GM20431 (cell line): ENCODE data around the gene SLC35F6.
"Not testable (repeated sequence)": the region's sequence is repeated elsewhere in the genome, so short reads cannot be mapped to it uniquely, and the experiment has no call there.

ENCODE experiments used
- in situ Hi-C: fragments of 300-500 bp; cut with MseI, MboI; formaldehyde crosslinking; loops from one replicate; pipeline ENCODE4 v1.15.0; 2020; ENCODE audit warnings: low sequenced_read_pairs; ENCODE audit not compliant: unreplicated experiment

Gene SLC35F6

DNA sequence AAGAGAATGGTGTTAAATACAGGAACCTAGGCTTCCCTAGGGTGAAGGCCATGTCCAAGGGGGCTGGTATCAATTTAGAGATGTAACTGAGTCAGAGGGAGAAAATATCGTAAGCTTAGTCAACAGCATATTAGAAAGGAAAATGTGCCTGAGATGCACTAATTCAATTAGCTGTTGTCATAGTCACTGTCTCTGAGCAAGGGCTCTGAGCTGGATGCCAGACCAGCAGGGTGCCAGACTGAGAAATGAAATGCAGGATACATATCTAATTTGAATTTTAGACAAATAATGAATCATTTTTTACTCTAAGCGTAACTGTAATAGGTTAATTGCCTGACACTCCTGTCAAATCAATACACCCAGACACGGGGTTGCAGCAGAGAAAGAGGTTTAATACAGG is 11.4 kb upstream of the SLC35F6 start:
- in situ Hi-C loops: no loop called here

- in situ Hi-C loops: no loop called here
Observed at GRCh38 chr2:26754539-26754938, 9.5 kb upstream of the SLC35F6 start.

DNA sequence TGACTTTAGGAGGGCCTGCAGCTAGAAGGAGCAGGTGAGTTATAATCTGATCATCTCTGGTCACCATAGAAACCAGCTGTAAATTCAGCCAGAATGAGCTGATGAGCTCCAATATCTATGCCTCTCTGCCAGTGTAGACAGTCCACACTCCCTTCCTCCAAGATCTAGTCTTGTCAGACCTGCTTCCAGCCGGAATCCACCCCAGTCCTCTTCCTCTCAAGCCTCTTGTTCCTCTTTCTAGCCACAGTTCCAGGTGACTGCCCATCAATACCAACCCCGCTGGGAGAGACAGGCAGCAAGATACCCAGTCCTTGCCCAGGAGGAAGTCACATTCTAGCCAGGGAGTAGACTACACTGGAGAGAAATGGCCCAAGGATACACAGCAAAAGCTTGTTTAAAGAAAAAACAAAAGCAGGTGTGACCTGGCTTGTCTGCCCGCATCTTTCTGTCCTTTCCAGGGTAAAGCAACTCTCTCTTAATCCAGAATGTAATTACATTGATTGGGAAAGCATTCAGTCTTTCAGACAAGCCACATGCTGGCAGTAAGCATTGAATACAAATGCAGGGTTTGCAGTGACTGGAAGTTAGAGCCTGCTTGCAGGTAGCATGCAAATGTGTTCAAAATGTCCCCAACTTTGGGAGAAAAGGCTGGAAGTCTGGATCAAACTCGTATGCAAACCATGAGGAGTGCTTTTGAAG is 9.0 kb upstream of the SLC35F6 start:
- in situ Hi-C loops: no loop called here

- in situ Hi-C loops: no loop called here
Observed at GRCh38 chr2:26756337-26756736, 7.7 kb upstream of the SLC35F6 start.

DNA sequence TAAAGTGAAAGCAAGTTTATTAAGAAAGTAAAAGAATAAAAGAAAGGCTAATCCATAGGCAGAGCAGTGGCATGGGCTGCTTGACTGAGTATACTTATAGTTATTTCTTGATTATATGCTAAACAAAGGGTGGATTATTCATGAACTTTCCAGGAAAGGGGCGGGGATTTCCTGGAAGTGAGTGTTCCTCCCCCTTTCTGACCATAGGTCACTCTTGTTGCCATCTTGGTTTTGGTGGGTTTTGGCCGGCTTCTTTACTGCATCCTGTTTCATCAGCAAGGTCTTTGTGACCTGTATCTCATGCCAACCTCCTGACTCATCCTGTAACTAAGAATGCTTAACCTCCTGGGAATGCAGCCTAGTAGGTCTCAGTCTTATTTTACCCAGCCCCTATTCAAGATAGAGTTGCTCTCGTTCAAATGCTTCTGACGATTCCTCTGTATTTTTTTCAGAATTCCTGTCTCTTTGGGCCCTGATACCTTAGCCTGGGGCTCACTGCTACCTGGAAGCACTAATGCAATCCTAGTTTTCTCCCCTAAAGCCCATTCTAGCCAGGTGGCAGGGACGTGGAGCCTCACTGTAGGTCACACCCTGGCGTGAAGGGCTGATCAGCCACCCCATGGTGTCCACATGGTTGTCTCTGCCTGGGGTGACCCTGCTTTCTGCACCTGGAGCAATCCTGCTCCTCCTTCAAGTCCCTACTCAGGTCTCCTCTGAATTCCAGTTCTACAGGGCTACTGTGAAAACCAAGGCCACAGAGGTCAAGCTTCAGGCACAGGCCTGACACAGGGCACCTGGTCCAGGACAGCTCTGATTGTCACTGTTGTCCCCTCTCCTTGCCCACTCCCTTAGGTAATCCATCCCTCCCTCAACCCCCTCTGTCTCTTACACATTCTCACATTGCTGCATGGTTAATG is 6.0 kb upstream of the SLC35F6 start:
- in situ Hi-C loops: no loop called here

- in situ Hi-C loops: no loop called here
Observed at GRCh38 chr2:26758790-26759321, 5.2 kb upstream of the SLC35F6 start.

DNA sequence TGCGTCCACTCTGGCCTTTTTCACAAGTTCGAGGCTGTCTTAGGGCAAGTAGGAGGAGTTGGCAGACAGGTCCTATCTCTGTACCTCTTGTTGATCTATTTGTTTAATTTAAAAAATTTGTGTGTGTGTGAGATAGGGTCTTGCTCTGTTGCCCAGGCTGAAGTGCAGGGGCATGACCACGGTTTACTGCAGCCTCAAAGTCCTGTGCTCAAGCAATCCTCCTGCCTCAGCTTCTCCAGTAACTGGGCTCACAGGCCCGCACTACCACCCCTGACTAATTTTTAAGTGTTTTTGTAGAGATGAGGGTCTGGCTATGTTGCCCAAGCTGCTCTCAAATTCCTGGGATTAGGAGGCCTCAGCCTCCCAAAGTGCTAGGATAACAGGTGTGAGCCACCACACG is 4.2 kb upstream of the SLC35F6 start:
- in situ Hi-C loops: no loop called here

DNA sequence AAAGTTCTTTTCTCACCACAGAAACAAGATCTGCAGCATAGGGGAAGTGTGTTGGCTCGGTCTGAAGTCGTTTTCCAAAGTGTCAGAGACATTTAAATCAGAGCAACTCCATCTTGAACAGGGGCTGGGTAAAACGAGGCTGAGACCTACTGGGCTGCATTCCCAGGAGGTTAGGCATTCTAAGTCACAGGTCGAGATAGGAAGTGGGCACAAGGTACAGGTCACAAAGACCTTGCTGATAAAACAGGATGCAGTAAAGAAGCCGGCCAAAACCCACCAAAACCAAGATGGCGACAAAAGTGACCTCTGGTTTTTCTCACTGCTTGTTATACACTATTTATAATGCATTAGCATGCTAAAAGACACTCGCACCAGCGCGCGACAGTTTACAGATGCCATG is 3.1 kb upstream of the SLC35F6 start:
- in situ Hi-C loops: not testable (repeated sequence)

DNA sequence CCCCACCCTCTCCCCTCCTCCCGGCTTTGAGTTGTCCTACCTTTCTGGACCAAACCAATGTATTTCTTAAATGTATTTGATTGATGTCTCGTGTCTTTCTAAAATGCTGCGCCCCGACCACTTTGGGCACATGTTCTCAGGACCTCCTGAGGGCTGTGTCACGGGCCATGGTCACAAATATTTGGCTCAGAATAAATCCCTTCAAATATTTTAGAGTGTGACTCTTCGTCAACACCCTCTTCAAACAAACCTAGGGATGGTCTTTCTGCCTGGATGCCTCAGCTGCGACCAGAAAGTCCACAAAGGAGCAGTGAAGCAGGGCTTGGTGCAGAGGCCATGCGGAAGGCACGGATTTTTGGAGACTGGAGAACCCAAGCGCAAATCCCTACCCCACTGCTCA is 1.1 kb upstream of the SLC35F6 start:
- in situ Hi-C loops: no loop called here

DNA sequence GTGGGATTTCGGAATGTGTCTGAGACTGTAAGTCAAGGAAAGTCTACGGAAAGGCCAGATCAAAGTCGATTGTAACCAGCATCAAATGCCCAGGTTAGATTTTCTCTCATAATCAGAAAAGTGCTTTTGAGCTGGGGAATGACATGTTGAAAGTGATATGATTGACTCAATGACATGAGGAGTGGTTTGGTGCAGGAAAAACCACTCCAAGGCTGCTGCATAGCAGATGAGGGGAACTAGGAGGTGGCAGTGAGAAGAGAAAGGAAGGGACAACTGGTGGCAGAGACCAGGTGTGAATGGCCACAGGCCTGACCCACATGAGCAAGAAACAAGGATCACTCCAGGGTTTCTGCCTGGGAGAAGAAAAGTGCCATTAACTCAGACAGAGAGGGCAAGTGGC is 822 bp downstream of the SLC35F6 start:
- in situ Hi-C loops: no loop called here

DNA sequence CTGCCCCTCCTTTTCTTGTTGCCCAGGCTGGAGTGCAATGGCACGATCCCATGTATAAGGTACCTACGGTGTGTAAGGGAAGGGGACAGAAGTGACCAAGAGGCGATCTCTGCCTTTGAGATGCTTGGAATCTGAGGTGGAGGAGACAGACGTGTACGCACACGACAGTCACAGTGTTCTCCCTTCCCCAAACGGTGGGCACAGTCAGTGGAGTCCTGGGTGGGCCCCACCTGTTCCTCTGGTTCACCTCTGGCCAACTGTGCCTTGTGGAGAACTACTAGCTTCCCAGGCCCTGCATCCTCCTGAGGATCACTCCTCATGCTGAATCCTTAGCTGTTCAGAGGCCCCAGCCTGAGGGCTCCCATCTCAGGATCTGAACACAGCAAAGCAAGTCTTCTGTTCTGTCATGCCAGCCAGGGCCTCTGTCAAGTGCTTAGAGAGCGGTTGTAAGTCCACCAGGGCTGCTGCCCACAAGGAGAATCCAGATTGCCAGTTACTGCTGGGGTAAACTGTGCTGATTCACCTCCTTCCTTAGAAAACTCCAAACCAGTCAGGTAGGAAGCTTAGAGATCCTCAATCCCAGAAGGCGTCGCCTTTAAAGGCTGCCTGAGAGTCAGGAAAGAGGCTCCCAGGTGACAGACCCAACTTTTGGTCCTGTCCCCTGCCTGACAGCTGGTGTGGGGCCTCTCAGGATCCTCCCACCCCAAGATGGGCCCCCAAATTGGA is 1.6 kb downstream of the SLC35F6 start:
- in situ Hi-C loops: no loop called here

DNA sequence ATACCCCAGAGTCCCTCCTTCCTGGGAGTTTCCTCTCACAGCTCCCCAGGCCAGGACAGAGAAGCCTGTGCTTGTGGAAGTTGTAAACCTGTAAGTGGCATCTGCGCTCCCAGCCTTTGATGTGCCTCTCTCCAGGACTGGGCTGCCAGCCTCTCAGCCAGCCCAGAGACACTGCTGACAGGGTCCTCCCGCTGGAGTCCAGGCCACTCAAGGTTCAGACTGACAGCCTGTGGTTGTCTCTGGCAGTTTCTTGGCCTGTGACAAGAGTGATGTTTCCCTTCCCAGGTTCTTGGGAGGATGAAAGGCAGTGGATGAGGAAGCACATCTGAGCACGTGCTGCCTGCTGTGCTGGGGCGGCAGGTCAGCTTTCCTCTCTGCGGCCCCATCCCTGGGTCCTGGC is 3.0 kb downstream of the SLC35F6 start:
- in situ Hi-C loops: no loop called here

- in situ Hi-C loops: no loop called here
Observed at GRCh38 chr2:26767894-26768487, 3.9 kb downstream of the SLC35F6 start.

- in situ Hi-C loops: no loop called here
Observed at GRCh38 chr2:26768759-26769088, 4.6 kb downstream of the SLC35F6 start.

- in situ Hi-C loops: no loop called here
Observed at GRCh38 chr2:26769089-26769761, 5.1 kb downstream of the SLC35F6 start.

DNA sequence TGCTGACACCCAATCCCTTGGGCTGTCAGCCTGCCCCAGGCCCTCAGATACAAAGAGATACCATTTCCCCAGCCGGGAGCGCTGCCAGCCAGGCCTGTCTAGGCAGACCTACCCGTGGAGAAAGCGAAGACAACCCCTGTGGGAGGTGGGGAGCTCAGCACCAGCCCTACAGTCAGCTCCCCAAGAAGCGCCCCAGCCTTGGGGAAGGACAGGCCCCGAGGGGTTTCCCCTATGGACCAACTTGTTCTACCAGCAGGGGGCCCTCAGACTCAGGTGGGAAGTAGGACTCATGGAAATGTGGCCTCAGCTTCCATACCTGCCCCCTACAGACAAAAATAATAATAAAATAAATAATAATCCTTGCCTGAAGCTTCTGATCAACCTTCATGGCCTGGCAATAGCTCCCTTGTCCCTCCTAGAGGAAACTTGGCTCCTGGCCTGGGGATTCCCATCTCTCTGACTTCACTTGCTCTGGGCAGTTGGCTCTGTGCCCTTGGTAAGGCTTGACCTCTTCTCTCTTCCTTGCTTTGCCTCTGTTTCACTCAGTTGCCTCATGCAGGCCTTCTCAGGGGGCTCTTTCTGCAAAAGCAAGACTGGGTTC is 7.0 kb downstream of the SLC35F6 start:
- in situ Hi-C loops: no loop called here

DNA sequence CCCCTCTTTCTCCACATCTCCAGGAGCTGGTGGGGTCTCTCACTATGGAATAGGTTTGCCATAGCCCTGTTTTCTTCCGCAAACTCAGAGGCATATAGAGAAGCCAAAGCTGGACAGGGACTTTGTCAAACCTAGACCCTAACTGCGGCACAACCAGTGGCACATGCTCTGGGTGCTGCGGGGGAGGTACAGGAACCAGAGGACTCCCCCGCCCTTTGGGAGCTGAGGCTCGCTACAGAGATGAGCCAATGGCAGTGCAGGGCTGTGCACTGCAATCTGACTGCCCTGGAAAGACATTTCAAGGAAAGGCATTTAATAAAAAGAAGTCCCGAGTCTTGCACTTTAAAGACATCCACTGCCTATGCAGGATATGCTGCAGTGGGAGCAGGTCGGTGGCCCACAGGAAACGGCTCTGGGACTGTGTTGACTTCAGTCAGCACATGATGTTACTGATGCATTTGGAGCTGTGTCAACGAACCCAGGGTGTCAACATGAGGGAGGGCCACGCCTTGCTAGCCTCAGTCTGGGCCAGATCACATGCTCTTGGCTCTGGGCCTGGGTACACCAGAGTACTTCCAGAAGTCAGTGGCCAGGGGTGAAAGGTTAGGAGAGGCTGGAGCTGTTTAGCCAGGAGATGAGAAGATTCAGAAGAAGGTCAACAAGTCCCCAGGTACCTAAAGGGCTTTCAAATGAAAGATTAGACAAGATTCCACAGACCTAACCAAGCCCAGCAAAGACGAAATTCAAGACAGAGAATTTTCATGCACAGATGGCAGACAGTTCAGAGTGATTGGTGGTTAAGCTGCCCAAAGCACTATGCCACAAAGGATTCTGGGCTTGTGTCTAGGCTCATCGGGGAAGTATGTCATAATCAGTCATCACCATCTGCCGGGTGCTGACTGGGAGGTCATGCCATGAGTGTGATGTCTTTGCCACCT is 8.2 kb downstream of the SLC35F6 start:
- in situ Hi-C loops: no loop called here

- in situ Hi-C loops: no loop called here
Observed at GRCh38 chr2:26776195-26776800, 12.2 kb downstream of the SLC35F6 start.
